Heart right ventricle (tissue), 16 donors: ENCODE data around the gene SSH2. TPM values are rescaled to one million over a fixed set of nuclear protein-coding genes. Genes with fewer than 3 reads are reported as not detected.

Experiments
- ATAC-seq, 8 donors: fragments of 200-7000 bp; cut with Tn5 transposase; one replicate each; pipeline ENCODE4 v1.9.1; 2020; ENCODE audit warnings: mild to moderate bottlenecking in 8 of 8, moderate library complexity in 8 of 8, moderate number of reproducible peaks in 1 of 8
- DNase-seq, 2 donors: peaks; one replicate each; pipeline ENCODE4 v3.0.0-alpha.2; 2020
- H3K27ac ChIP-seq, 10 donors: fragments of 200-600 bp; sonication (generic) in 2 of 10; one replicate each; pipeline versions ENCODE4 v1.5.0 to v1.8.0; 2020 to 2022; ENCODE audit warnings: mild to moderate bottlenecking in 3 of 10
- H3K27me3 ChIP-seq, 7 donors: fragments of 200-600 bp; one replicate each; pipeline ENCODE4 v1.8.0; 2021 to 2022; ENCODE audit warnings: mild to moderate bottlenecking in 2 of 7
- H3K36me3 ChIP-seq, 9 donors: fragments of 200-600 bp; sonication (generic) in 1 of 9; one replicate each; pipeline versions ENCODE4 v1.5.0 to v1.8.0; 2020 to 2022; ENCODE audit warnings: mild to moderate bottlenecking in 2 of 9
- H3K4me1 ChIP-seq, 9 donors: fragments of 200-600 bp; sonication (generic) in 1 of 9; one replicate each; pipeline versions ENCODE4 v1.5.0 to v1.8.0; 2020 to 2022; ENCODE audit warnings: mild to moderate bottlenecking in 4 of 9
- H3K4me3 ChIP-seq, 10 donors: fragments of 200-600 bp; sonication (generic) in 2 of 10; one replicate each; pipeline versions ENCODE4 v1.5.0 to v1.8.0; 2020 to 2022; ENCODE audit warnings: mild to moderate bottlenecking in 7 of 10, moderate library complexity in 2 of 10
- H3K9me3 ChIP-seq, 11 donors: fragments of 200-600 bp in 10 of 11; sonication (generic) in 2 of 11; one replicate each; pipeline versions ENCODE4 v1.5.0 to v1.8.0; 2013 to 2022; ENCODE audit warnings: mild to moderate bottlenecking in 2 of 11, control low read depth in 1 of 11, moderate library complexity in 1 of 11
- CTCF ChIP-seq, 9 donors: fragments of 200-600 bp; sonication (generic) in 2 of 9; IDR thresholded peaks; one replicate each; pipeline versions ENCODE4 v1.5.0 to v1.8.0; 2021 to 2022; ENCODE audit warnings: antibody characterized with exemption in 9 of 9, mild to moderate bottlenecking in 5 of 9, moderate library complexity in 1 of 9
- WGBS, 2 donors: extraction: QIAGEN DNeasy Blood & Tissue Kit; methylation state at CpG; one replicate each; pipeline ENCODE4 v1.1.7; 2013; ENCODE audit warnings: inconsistent platforms in 1 of 2; 5-methylcytosine and 5-hydroxymethylcytosine counted together
- intact Hi-C, 10 donors: fragments of 100-400 bp; cut with DNase I; formaldehyde crosslinking; loops; one replicate each; pipeline versions ENCODE4 v1.11.1 to v1.14.2; 2022
- polyA plus RNA-seq, 2 donors: library from polyadenylated mRNA; stranded (reverse); fragments of 200-250 nt; gene quantifications; one replicate each; pipeline ENCODE4 v1.2.3, GENCODE V29; 2013
- total RNA-seq, 10 donors: library from RNA; stranded (reverse); fragmentation: NEBNext Ultra II Directional in 3 of 10; extraction: Animal tissue kit (Norgen Biotek cat#: 25700) in 3 of 10; gene quantifications; one replicate each; pipeline versions ENCODE4 v1.2.1 to v1.2.4, GENCODE V29; 2021 to 2023
- donor health status: Arrhythmogenic right ventricular cardiomyopathy.
- donor health status: ischemic (EF 13 %, LVEDD 7.1; RV severe dilation, severe dysfunction).
- donor health status: healthy with polysubstance abuse.
- donor health status: DM: no; HTN: yes; CAD: no.
- donor health status: DM: no; HTN: no; CAD: no.
- donor health status: ischemic (EF 25% LVEDD 6.9; RV normal size, moderate dysfunction).
- donor health status: ischemic (EF 25% LVEDD 5.7; RV mildly dilated, moderate dysfunction).
- donor health status: healthy.
- donor health status: DM: yes; HTN: yes; CAD: no.
- donor health status: Ischemic cardiomyopathy.
- donor health status: ischemic (EF 35%, LVEDD 5.7; RV mildly dilated, moderate dysfunction).
- donor health status: nonischemic (EF 11% LVEDD 7.7; RV severe dilation, severe dysfunction).
- donor health status: DM: yes; HTN: yes; CAD: no.
- donor health status: PGD.
- donor health status: ischemic (EF 29% LVEDD 5.4; RV normal size, mild dysfunction).
- donor health status: nonischemic (EF 23%, LVEDD 6.1; RV moderate dilation, normal function).

The SSH2 gene
- total and polyA plus RNA-seq, 12 donors, result 17.9 to 42.9 (median 34.3) TPM

GRCh38 chr17:29918016-29918415 lies 12.0 kb downstream of the SSH2 start:
- ATAC-seq, result no peak

GRCh38 chr17:29914819-29915537 lies 15.1 kb downstream of the SSH2 start:
- Histone ChIP-seq H3K4me1 (peaks cover 0 to 27% (median 9%) of the 10 kb centered on the region in 9 donors), H3K36me3 (peaks cover 0 to 7% (median 0%) of the 10 kb centered on the region in 9 donors), H3K27me3 (no peaks in the 10 kb centered on the region), H3K9me3 (no peaks in the 10 kb centered on the region), H3K4me3 (no peak overlapping the region), H3K27ac (no peak overlapping the region)
- intact Hi-C loops, result loop anchor here in 2 of 10 donors (5.0 to 10.0 kb wide), 2 partner anchors 50 to 73 kb away; no protein-coding TSS in a partner anchor
- no peak for TF ChIP-seq CTCF (IDR thresholded peaks at IDR 0.05)
- ATAC-seq (no peak), DNase-seq (no peak)
- 64 to 80% methylated on average over 2 of the region's 2 CpGs for WGBS, 2 donors

More at GRCh38 chr17:29918016-29918415, 12.0 kb downstream of the SSH2 start:
- DNase-seq, result no peak
- WGBS, 2 donors, result 100% methylated on average over 1 of the region's 1 CpG
- Histone ChIP-seq H3K36me3 (peaks cover 0 to 10% (median 0%) of the 10 kb centered on the region in 9 donors), H3K27ac (no peak overlapping the region), H3K9me3 (no peaks in the 10 kb centered on the region), H3K4me1 (peaks cover 0 to 27% (median 9%) of the 10 kb centered on the region in 9 donors), H3K27me3 (no peaks in the 10 kb centered on the region), H3K4me3 (no peak overlapping the region)
- intact Hi-C loops, result loop anchor here in 1 of 10 donors (10.0 kb wide), 1 partner anchor 53 kb away; no protein-coding TSS in a partner anchor
- no peak for TF ChIP-seq CTCF (IDR thresholded peaks at IDR 0.05)

- peak in 1 of 8 donors; percentile 19 for ATAC-seq
- Histone ChIP-seq H3K4me1 (peaks cover 0 to 14% (median 4%) of the 10 kb centered on the region in 9 donors), H3K27me3 (no peaks in the 10 kb centered on the region), H3K36me3 (peaks cover 0 to 7% (median 0%) of the 10 kb centered on the region in 9 donors), H3K27ac (no peak overlapping the region), H3K4me3 (no peak overlapping the region), H3K9me3 (peaks cover 0 to 3% (median 0%) of the 10 kb centered on the region in 11 donors)
- intact Hi-C loops, result loop anchor here in 2 of 10 donors (5.0 to 10.0 kb wide), 2 partner anchors 47 to 69 kb away; no protein-coding TSS in a partner anchor
- DNase-seq, result no peak
- no peak for TF ChIP-seq CTCF (IDR thresholded peaks at IDR 0.05)
Observed at GRCh38 chr17:29911641-29912177, 18.3 kb downstream of the SSH2 start.

GRCh38 chr17:29909236-29910003 lies 20.6 kb downstream of the SSH2 start:
- no peak overlapping the region for H3K4me3 ChIP-seq
- 72 to 76% methylated on average over 6 of the region's 6 CpGs for WGBS, 2 donors
- peaks cover 0 to 6% (median 0%) of the 10 kb centered on the region in 9 donors for H3K4me1 ChIP-seq

More at GRCh38 chr17:29909236-29910003, 20.6 kb downstream of the SSH2 start:
- ATAC-seq (no peak), DNase-seq (no peak)
- intact Hi-C loops, result loop anchor here in 2 of 10 donors (5.0 to 10.0 kb wide), 2 partner anchors 45 to 67 kb away; no protein-coding TSS in a partner anchor
- H3K36me3 ChIP-seq, result peaks cover 0 to 7% (median 0%) of the 10 kb centered on the region in 9 donors
- H3K9me3 ChIP-seq, result peaks cover 0 to 10% (median 0%) of the 10 kb centered on the region in 11 donors
- no peaks in the 10 kb centered on the region for H3K27me3 ChIP-seq
- H3K27ac ChIP-seq, result no peak overlapping the region
- TF ChIP-seq CTCF (IDR thresholded peaks at IDR 0.05), result no peak
